Measurements from ENCODE around the gene MYOF. TPM values are rescaled to one million over a fixed set of nuclear protein-coding genes. Genes with fewer than 3 reads are reported as not detected.

The MYOF gene
- total and polyA plus RNA-seq, 2 of the 8 experiments (the other 6 are each of a cell fraction or from before 2014, with no cell fraction given): 0.98 to 2.3 TPM

DNA sequence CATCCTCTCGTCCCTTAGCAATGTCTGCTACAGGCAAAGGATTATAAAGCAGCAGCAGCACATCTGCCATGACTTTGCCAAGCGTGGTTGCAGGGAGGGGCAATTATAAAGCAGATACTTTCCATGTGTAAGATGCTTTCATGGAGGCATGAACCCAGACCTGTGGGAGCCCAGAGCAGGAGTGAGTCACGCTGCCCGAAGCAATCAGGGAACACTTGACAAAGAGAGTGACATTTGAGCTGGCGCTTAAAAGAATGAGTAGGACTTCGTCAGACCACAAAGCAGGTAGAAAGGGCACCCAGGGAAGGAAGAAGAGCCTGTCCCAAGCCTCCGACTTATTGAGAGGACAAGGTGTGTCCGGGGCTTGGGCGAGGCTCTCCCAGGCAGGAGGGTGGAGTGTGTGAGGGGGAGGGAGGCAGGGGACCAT lies 147.2 kb downstream of the MYOF start:
- no peaks in the 10 kb centered on the region for H3K9me3 ChIP-seq (ENCODE audit: insufficient read depth in 2 of 2, low read depth in 1 of 2, low read length in 1 of 2)
- peak overlapping the region; percentile 82; the same call in 1 of the 2 replicates for H2BK20ac ChIP-seq (ENCODE audit: low read length)
- H2AFZ ChIP-seq (ENCODE audit: low read length): no peak overlapping the region
- 87% methylated on average over 9 of the region's 9 CpGs; no CpG with 5 or more reads in 1 of the 2 experiments for WGBS, 2 experiments (ENCODE audit: extremely low coverage in 1 of 2, insufficient coverage in 1 of 2, insufficient read length in 1 of 2, insufficient replicate concordance in 2 of 2, low coverage in 1 of 2, low lambda C conversion rate in 2 of 2, missing lambda C conversion rate in 1 of 2)
- 0 out of 2 replicates have a peak overlapping the region, but pooled peaks have one; percentile 68 for H2BK12ac ChIP-seq (ENCODE audit: low read depth, low read length)
- H3K4me1 ChIP-seq (replicated peaks in 1 of 4; ENCODE audit: control insufficient read depth in 3 of 4, insufficient read depth in 4 of 4, low read length in 3 of 4): peaks cover 0 to 6% (median 3%) of the 10 kb centered on the region in 4 experiments; a peak in 4 of 7 replicates
- H4K8ac ChIP-seq (ENCODE audit: extremely low read depth, insufficient read depth, low read length): no peak overlapping the region
- H3K36me3 ChIP-seq (ENCODE audit: control insufficient read depth in 2 of 4, insufficient read depth in 4 of 4, low read length in 3 of 4): no peaks in the 10 kb centered on the region
- TF ChIP-seq EZH2 (IDR thresholded peaks at IDR 0.05; ENCODE audit: low read depth, low read length, severe bottlenecking): no peak
- TF ChIP-seq EP300 (IDR thresholded peaks at IDR 0.05; ENCODE audit: borderline replicate concordance in 1 of 2, low read depth in 2 of 2, low read length in 2 of 2): no peak
- TF ChIP-seq SP1 (IDR thresholded peaks at IDR 0.05; ENCODE audit: low read depth, low read length): no peak
- no peak for TF ChIP-seq CBX8 (IDR thresholded peaks at IDR 0.05; ENCODE audit: borderline replicate concordance, low read depth, low read length)
- TF ChIP-seq SAP30 (IDR thresholded peaks at IDR 0.05; ENCODE audit: insufficient read depth, insufficient replicate concordance, low read length): no peak
- no peak for TF ChIP-seq SIN3A (conservative IDR thresholded peaks at IDR 0.05 in 1 of 2, IDR thresholded peaks at IDR 0.05 in 1 of 2; ENCODE audit: low read depth in 1 of 2, low read length in 2 of 2)
- TF ChIP-seq BRCA1 (IDR thresholded peaks at IDR 0.05; ENCODE audit: low read depth, low read length): no peak
- TF ChIP-seq CTBP2 (IDR thresholded peaks at IDR 0.05; ENCODE audit: borderline replicate concordance, insufficient read depth, insufficient read length, low read length): no peak
- TF ChIP-seq, protein P1, sequence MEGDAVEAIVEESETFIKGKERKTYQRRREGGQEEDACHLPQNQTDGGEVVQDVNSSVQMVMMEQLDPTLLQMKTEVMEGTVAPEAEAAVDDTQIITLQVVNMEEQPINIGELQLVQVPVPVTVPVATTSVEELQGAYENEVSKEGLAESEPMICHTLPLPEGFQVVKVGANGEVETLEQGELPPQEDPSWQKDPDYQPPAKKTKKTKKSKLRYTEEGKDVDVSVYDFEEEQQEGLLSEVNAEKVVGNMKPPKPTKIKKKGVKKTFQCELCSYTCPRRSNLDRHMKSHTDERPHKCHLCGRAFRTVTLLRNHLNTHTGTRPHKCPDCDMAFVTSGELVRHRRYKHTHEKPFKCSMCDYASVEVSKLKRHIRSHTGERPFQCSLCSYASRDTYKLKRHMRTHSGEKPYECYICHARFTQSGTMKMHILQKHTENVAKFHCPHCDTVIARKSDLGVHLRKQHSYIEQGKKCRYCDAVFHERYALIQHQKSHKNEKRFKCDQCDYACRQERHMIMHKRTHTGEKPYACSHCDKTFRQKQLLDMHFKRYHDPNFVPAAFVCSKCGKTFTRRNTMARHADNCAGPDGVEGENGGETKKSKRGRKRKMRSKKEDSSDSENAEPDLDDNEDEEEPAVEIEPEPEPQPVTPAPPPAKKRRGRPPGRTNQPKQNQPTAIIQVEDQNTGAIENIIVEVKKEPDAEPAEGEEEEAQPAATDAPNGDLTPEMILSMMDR (IDR thresholded peaks at IDR 0.05; ENCODE audit: control extremely low read depth in 1 of 3, insufficient read depth in 1 of 3, low read depth in 1 of 3, low read length in 3 of 3): no peak
- H3K4ac ChIP-seq (replicated peaks; ENCODE audit: insufficient read length, low read depth, low read length): no peak overlapping the region
- H3K9ac ChIP-seq (replicated peaks in 1 of 4; ENCODE audit: extremely low read depth in 1 of 4, low read depth in 3 of 4, low read length in 3 of 4): no peak overlapping the region
- no peak overlapping the region; the same call in 1 of the 2 replicates for H2AK5ac ChIP-seq (ENCODE audit: low read depth, low read length)
- H4K91ac ChIP-seq (replicated peaks; ENCODE audit: insufficient read length, low read length): no peak overlapping the region
- H3K18ac ChIP-seq (ENCODE audit: extremely low read depth, low read length): peak overlapping the region; percentile 24; the same call in 1 of the 2 replicates
- no peak overlapping the region for H3K27ac ChIP-seq (ENCODE audit: low read depth, low read length)
- H3K79me2 ChIP-seq (ENCODE audit: control insufficient read depth in 1 of 2, insufficient read depth in 2 of 2, low read length in 2 of 2): no peaks in the 10 kb centered on the region
- no peak overlapping the region for H3K4me3 ChIP-seq (ENCODE audit: extremely low read depth in 1 of 4, insufficient read depth in 2 of 4, low read depth in 3 of 4, low read length in 4 of 4)
- H2BK15ac ChIP-seq (ENCODE audit: low read length): no peak overlapping the region; the same call in 1 of the 2 replicates
- no peak overlapping the region for H3K4me2 ChIP-seq (ENCODE audit: insufficient read depth in 1 of 2, low read depth in 2 of 2, low read length in 2 of 2)
- DNase-seq (ENCODE audit: low read depth in 1 of 2, low spot score in 2 of 2) (no peak), FAIRE-seq (no peak)
- H4K20me1 ChIP-seq (replicated peaks in 1 of 2; ENCODE audit: control insufficient read depth in 1 of 2, insufficient read depth in 2 of 2, low read length in 2 of 2): no peaks in the 10 kb centered on the region
- POLR2A ChIA-PET (ENCODE audit: partially characterized antibody): no interaction called here
- no peak overlapping the region for H3K14ac ChIP-seq (ENCODE audit: insufficient read length)
- no peaks in the 10 kb centered on the region for H3K27me3 ChIP-seq (replicated peaks in 1 of 4; ENCODE audit: control insufficient read depth in 3 of 4, extremely low read depth in 1 of 4, insufficient read depth in 3 of 4, low read length in 3 of 4)
- H3K56ac ChIP-seq (replicated peaks; ENCODE audit: insufficient read length, low read depth, low read length): no peak overlapping the region
- H3K23ac ChIP-seq (ENCODE audit: insufficient read length): no peak overlapping the region
- CTCF ChIA-PET (ENCODE audit: partially characterized antibody): interaction anchor here (0.9 to 1.4 kb wide), 2 partner anchors 176 to 219 kb away, joined by 3 read pairs; no protein-coding TSS in a partner anchor
- no peak overlapping the region for H2BK5ac ChIP-seq (ENCODE audit: low read depth, low read length)
- peaks cover 1% of the 10 kb centered on the region; the same call in 1 of the 2 replicates for H3K23me2 ChIP-seq (ENCODE audit: low read depth, low read length)
- H4K5ac ChIP-seq (ENCODE audit: insufficient read length, low read depth, low read length): no peak overlapping the region
- H3K79me1 ChIP-seq (ENCODE audit: low read depth, low read length): no peaks in the 10 kb centered on the region
- H2BK120ac ChIP-seq (replicated peaks; ENCODE audit: low read depth, low read length): no peak overlapping the region
